ENCODE results near the gene HMG20B. TPM values are rescaled to one million over a fixed set of nuclear protein-coding genes. Genes with fewer than 3 reads are reported as not detected.

HMG20B gene
- 89.5 to 94.9 TPM (median 93.9 TPM) in 3 replicates for total RNA-seq

- H3K27me3 Mint-ChIP-seq (ENCODE audit: low read depth): peaks cover 21% of the 10 kb centered on the region
- no peak for TF ChIP-seq CTCF (IDR thresholded peaks at IDR 0.05; ENCODE audit: unreplicated experiment)
- H3K4me1 Mint-ChIP-seq: peaks cover 19% of the 10 kb centered on the region
- peak within 1 kb of the TSS; percentile 74 for H3K4me3 Mint-ChIP-seq
- no peak for DNase-seq (ENCODE audit: low spot score in 2 of 2, unreplicated experiment in 2 of 2)
- peaks cover 11% of the 10 kb centered on the region for H3K36me3 Mint-ChIP-seq
- H3K27ac Mint-ChIP-seq: no peak within 1 kb of the TSS
- H3K9me3 Mint-ChIP-seq: no peaks in the 10 kb centered on the region
Measured at GRCh38 chr19:3572855-3573161, at the start of gene HMG20B. Gene HMG20B (plus strand): TSS chr19:3572944. CDS start chr19:3573310, 366 bp downstream.

GRCh38 chr19:3523361-3524077, 49.2 kb upstream of the HMG20B start:
- no peak for TF ChIP-seq CTCF (IDR thresholded peaks at IDR 0.05; ENCODE audit: unreplicated experiment)
- peaks cover 5% of the 10 kb centered on the region for H3K4me1 Mint-ChIP-seq
- no peak overlapping the region for H3K4me3 Mint-ChIP-seq
- DNase-seq (ENCODE audit: low spot score in 2 of 2, unreplicated experiment in 2 of 2): no peak
- H3K27ac Mint-ChIP-seq: no peak overlapping the region
- H3K9me3 Mint-ChIP-seq: no peaks in the 10 kb centered on the region
- peaks cover 11% of the 10 kb centered on the region for H3K36me3 Mint-ChIP-seq
- H3K27me3 Mint-ChIP-seq (ENCODE audit: low read depth): no peaks in the 10 kb centered on the region

- Mint-ChIP-seq H3K27me3 (ENCODE audit: low read depth) (no peaks in the 10 kb centered on the region), H3K4me3 (no peak overlapping the region), H3K27ac (no peak overlapping the region), H3K36me3 (peaks cover 11% of the 10 kb centered on the region), H3K4me1 (peaks cover 5% of the 10 kb centered on the region), H3K9me3 (no peaks in the 10 kb centered on the region)
- no peak for DNase-seq (ENCODE audit: low spot score in 2 of 2, unreplicated experiment in 2 of 2)
- TF ChIP-seq CTCF (IDR thresholded peaks at IDR 0.05; ENCODE audit: unreplicated experiment): no peak
Measured at GRCh38 chr19:3524078-3524842, 48.5 kb upstream of the HMG20B start.

GRCh38 chr19:3524904-3525451, 47.8 kb upstream of the HMG20B start:
- no peak overlapping the region for H3K27ac Mint-ChIP-seq
- no peaks in the 10 kb centered on the region for H3K27me3 Mint-ChIP-seq (ENCODE audit: low read depth)
- no peak for TF ChIP-seq CTCF (IDR thresholded peaks at IDR 0.05; ENCODE audit: unreplicated experiment)
- H3K36me3 Mint-ChIP-seq: peaks cover 11% of the 10 kb centered on the region
- DNase-seq (ENCODE audit: low spot score in 2 of 2, unreplicated experiment in 2 of 2): no peak
- no peak overlapping the region for H3K4me3 Mint-ChIP-seq
- peaks cover 5% of the 10 kb centered on the region for H3K4me1 Mint-ChIP-seq
- H3K9me3 Mint-ChIP-seq: no peaks in the 10 kb centered on the region

GRCh38 chr19:3526507-3527237, 46.1 kb upstream of the HMG20B start:
- H3K4me3 Mint-ChIP-seq: no peak overlapping the region
- H3K4me1 Mint-ChIP-seq: no peaks in the 10 kb centered on the region
- no peaks in the 10 kb centered on the region for H3K27me3 Mint-ChIP-seq (ENCODE audit: low read depth)
- TF ChIP-seq CTCF (IDR thresholded peaks at IDR 0.05; ENCODE audit: unreplicated experiment): peak; percentile 41
- H3K27ac Mint-ChIP-seq: no peak overlapping the region
- peaks cover 11% of the 10 kb centered on the region for H3K36me3 Mint-ChIP-seq
- no peak for DNase-seq (ENCODE audit: low spot score in 2 of 2, unreplicated experiment in 2 of 2)
- no peaks in the 10 kb centered on the region for H3K9me3 Mint-ChIP-seq
